RPMI8226 (cell line): ENCODE measurements around the gene PRKCQ.
"Not testable (repeated sequence)": the region's sequence is repeated elsewhere in the genome, so short reads cannot be mapped to it uniquely, and the experiment has no call there.

ENCODE experiments used
- DNase-seq: peaks from one replicate; pipeline ENCODE4 v3.0.0-alpha.2; 2015

The PRKCQ gene

DNA sequence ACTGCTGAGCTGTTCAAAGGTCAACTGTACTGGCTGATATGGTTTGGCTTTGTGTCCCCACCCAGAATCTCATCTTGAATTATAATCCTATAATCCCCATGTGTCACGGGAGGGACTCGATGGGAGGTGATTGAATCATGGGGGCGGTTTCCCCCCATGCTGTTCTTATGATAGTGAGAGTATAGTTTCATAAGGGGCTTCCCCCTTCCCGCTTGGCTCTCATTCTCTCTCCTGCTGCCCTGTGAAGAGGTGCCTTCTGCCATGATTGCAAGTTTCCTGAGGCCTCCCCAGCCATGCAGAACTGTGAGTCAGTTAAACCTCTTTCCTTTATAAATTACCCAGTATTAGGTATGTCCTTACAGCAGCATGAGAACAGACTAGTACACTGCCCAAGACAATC, 140.2 kb downstream of the PRKCQ start:
- not testable (repeated sequence) for DNase-seq

DNA sequence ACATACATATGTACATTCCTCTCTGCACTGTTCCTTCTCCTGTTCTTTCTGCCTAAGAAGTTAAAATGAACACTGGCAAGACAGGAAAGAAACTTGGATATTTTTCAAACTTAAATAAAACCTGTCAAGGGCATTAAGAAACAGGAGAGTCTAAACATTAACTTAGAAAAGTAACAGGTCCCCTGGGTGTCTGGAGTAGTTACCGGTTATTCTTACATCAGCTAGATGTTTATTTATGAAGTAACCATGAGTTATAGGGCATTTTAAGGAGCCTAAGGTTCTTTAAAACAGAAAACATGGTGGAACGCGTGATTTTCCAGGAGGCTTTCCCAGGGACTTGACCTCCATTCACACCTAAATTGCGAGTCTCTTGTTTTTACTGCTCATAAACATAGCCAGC, 148.2 kb downstream of the PRKCQ start:
- no peak for DNase-seq

DNA sequence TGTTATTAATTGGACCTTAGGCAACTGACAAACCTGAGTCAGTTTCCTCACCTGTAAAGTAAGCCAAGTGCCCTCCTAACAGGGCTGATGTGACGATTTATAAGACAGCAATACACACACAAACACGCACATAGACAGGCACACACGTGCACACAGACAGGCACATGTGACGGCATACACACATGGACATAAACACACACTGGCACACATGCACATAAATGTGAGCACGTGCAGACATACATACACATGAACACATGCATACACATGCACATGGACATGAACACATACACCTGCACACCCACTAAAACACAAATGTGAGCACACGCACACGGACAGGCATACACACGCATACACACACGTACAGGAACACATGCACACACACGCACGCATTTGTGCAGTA, 148.9 kb downstream of the PRKCQ start:
- DNase-seq, result no peak

DNA sequence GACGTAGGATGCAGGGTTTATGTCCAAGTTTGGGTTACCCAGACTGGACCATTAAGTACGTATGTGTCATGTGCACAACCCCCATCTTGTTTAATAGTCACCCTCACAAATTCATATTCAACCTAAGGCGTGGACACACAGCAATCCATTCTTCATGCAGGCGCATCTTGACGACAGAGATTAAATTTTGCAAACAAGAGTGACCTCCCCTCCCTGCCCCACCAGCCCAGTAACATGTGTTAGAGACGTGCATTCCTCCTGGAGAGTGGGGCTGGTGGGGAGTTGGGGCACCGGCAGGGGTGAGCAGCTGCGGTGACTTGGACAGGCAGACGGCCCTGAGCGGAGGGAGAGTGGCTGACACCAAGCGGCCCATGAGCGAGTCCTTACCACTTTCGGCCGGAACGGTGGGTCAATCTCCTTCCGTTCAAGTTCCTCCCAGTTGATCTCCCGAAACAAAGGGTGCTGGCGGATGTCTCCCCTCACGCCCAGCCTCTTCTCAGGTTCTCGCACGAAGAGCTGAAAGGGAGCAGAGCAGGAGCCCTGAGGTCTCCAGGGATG, 149.6 kb downstream of the PRKCQ start:
- DNase-seq, result no peak

DNA sequence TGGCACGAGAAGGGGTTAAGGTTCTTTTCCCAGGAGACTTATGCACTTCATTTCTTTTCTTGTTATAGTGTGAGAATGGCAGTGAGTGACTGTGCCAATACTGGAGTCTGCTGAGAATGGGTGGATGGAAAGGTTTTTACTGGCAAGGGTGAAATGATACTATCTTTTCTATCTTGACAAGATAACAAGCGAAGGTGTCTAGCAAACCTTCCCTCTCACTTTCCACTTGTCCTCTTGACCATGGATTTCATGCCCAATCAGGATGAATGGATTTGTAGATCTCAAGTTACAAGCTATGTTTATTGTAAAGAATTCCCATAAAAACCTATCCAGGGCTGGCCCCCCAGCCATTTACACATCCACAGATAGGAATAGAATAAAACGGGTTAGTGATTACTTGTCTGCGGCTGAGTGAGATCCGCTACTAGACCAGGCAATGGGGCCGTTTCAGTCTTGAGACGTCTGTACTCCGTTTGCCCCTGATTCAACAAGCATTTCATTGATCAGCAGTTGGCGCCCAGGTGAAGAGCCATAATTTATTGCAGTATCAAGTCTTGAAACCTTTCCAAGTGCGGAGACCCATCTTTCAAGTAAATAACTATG, 152.6 kb downstream of the PRKCQ start:
- DNase-seq, result no peak

DNA sequence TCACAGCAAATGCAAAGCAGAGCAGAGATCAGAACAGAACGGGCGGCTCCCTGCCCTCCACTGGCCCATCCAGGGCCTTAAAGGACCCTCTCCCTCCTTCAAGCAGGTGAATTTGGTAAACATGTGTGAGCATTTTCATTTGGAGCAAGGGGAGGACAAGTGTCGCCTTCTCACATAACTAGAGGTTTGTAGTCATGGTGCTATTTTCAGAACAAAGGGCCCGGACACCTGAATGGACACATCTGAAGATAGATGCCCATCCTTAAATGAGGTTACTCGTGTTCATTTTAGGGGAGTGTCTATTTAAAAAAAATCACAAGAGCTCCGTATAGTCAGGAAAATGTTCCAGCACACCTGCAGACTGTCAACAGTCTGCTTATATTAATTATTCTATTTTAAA, 153.8 kb downstream of the PRKCQ start:
- no peak for DNase-seq

DNA sequence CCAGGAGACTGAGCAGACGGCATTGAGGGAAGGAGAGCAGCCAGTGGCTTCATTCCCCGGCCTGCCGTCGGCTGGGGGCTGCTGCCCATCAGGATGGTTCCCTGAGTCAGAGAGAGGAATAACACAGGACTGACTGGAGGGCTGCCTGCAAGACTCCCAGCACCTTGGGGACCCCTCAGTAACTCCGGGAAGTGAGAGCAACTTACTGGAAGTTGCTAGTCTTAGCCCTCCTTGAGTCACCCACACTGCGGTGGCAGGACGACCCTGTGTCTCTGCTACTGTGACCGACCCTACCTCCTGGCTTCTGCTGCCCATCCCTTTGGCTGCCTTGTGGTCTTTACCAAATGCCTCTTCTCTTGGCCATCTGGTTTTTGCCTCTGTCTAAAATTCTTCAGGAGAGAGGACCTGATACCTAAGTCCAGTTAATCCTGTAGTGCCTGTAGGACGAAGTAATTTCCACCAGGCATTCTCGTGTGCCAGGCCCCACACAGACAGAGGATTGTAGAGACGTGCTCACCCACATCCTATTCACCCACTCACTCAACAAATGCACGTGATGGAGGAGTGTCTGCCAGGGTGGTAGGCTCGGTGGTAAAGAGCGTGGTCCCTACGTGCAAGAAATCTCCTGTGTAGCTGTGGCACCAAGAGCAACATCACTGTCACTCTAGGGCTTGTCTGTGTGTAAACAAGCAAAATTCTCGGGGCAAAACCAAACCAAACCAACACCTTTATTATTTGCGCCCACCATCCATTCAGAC, 156.5 kb downstream of the PRKCQ start:
- no peak for DNase-seq

DNA sequence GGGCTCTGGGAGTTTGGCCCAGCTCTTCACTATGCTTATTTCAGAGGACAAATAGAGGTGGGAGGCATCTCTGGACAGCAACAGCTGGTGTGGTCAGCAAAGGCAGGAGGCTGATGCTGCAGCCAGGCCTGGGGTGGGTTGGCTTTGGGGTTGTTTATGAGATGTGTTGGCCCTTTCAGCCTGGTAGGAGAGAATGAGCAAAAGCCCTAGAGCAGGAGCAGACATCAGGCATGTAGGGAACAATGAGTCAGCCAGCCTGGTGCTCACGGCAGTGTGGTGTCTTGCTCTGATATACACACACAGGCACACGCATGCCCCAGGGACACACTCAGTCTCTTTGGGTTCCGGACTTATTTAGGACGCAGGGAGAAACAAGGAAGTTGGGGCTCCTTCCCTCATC, 157.1 kb downstream of the PRKCQ start:
- no peak for DNase-seq

DNA sequence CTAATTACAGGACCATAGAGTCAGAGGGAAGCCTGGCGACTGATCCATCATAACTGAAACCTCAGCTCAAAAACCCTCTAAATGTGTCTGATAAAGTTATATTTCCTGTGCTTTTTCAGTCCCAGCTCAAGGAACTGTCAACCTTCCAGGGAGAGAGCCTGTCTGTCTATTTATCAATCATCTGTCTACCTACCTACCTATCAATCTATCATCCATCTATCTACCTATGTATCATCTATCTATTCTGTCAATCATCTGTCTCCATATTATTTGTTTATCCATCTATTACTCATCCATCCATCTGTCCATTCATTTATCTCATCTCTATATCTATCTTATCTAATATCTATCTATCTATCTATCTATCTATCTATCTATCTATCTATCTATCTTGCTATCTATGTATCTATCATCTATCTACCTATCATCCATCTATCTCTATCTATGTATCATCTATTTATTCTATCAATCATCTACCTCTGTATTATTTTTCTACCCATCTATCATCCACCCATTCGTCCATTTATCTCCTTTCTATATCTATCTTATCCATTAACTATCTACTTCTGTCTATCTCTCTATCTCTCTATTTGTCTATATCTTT, 161.4 kb downstream of the PRKCQ start:
- no peak for DNase-seq

DNA sequence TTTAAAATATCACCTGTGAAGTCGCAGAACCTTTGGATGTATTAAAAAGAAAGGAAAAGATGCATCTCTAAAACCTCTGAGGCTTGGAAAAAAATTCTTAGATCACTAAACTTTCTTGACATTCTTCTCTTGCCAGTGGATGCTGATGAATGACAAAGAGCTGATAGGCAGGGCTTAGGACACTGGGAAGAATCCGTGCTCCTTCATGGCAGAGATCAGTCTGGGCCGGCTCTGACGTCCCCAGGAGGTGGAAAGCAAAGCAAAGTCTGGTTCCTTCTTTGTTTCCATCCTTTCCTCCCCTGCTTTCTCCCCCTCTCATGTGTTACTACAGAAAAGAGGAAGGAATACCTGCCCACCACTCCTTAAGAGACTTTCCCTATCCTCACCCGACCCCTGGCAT, 161.9 kb downstream of the PRKCQ start:
- no peak for DNase-seq

DNA sequence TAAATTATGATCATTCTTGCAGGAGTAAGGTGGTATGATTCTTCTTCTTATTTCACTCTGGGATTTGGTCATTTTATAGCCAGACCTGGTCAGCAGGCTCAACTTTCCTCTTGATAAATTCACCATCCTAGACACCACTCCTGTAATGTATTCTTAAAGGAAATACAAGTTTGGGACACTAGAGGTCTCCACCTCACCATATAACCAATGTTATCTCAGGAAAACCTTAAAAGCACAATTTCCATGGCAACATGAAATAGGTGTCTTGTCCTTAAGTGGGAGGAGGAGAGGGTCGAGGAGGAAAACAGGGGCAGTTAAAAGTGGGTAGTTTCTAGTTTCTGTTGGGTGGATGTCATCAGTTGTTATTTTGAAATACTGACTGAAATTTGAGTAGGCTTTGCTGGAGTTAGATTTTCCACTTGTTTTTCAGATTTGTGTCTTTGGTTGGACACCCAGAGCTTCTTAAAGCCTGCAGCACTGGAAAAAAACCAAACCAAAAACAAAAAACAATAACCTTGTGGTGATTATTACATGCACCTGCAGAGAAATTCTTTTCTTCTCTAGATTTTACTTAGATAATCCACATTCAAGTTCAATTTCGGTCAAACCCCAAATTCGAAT, 163.1 kb downstream of the PRKCQ start:
- peak; percentile 51 for DNase-seq

DNA sequence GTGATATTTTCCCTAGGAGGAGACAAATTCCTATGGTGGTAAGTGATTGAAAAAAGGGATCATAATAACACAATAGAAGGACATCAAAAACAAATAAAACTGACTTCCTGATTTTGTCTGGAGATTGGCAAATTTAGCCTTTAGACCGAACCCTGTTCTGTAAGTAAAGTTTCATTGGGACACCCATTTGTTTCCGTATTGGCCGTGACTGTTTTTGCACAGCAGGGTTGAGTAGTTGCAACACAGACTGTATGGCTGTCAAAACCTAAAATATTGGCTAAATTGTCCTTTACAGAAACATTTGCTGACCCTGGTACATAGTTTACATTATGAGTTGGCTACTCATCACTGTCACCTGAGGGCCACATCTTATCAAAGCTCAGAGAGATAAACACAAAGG, 168.6 kb downstream of the PRKCQ start:
- DNase-seq, result no peak

DNA sequence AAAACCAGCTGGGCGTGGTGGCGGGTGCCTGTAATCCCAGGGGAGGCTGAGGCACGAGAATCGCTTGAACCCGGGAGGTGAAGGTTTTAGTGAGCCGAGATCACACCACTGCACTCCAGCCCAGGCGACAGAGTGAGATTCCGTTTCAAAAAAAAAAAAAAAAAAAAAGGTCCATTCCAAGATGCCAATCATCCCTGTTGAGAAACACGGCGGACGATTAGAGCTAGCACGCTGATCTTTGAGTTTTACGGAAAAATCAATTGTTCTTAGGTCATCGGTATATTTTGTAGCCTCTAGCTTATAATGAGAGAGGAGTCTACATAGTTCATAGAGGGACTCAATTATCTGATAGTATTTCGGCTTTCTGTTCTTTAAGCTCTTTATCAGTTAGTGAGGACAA, 169.2 kb downstream of the PRKCQ start:
- no peak for DNase-seq

DNA sequence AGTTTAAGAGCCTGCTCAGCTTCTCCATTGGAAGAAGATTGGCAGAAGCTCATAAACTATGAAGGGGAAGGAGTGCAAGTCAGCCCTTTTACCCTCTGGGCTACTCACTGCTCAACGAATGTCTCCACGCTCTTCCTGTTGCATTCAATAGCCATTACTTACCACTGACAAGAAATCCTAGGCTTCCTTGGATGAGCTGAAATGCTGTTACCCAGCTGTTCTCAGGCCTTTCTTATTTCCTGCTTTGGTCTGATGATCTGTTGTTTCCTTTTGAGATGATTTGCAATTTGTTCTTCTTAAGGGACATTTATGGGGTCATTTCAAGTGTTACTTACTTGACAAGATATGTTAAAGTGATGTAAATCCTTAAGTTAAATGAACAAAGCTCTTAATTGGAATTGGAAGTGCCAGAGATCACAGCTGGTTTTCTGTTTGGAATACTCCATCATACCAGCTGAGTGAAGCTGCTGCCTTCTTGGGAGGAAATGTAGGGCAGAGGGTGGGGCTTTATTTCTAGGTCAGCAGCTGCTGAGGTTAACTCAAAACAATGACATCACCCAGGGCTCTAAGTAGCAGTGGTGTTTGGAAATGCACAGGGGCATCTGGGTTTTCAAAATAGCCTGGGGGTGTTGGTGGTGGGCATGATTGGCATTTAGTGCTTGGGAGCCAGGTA, 170.0 kb downstream of the PRKCQ start:
- DNase-seq, result no peak

DNA sequence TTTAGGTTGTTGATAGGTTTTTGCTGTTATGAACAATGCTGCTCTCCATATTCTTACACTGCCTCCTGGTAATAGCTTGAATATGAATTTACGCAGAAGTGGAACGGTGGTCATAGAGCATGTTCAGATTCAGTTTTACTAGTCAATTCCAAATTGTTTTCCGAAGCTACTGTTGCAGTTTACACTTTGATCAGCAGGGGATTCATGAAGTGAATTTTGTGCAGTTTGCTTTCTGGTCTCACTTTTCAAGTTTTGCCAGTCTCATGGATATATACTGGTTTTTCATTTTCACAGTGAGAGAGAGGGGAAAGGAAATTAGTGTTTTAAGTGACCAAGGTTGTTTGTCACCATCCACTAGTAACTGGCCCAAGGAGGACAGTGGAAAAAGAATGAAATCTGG, 171.3 kb downstream of the PRKCQ start:
- DNase-seq, result no peak

DNA sequence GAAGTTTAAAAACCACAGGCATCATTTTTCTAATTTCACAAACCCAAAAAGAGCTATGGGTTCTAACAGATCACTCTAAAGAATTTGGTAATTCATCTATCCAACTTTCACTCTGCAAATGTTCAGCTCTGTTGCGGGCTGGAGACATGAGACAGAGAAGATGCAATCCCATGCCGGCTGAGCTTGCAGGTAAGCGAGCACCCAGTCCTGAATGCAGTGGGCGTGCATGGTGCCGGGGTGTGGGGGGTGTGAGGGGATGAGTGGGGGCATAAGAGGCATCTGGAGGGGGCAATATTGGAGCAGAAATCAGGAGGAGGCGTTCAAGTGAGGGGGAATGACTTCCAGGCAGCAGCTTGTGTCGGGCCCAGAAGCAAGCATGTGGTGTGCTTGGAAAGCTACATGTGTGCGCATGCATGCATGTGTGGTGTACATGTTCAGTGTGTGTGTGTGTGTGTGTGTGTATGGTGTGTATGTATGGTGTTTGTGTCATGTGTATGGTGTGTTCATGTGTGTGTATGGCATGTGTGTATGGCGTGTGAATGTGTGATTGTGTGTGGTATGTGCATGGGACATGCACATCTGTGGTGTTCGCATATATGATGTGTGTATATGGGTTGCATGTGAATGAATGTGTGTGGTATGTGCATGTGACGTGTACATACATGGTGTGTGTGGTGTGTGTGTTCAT, 172.9 kb downstream of the PRKCQ start:
- no peak for DNase-seq

DNA sequence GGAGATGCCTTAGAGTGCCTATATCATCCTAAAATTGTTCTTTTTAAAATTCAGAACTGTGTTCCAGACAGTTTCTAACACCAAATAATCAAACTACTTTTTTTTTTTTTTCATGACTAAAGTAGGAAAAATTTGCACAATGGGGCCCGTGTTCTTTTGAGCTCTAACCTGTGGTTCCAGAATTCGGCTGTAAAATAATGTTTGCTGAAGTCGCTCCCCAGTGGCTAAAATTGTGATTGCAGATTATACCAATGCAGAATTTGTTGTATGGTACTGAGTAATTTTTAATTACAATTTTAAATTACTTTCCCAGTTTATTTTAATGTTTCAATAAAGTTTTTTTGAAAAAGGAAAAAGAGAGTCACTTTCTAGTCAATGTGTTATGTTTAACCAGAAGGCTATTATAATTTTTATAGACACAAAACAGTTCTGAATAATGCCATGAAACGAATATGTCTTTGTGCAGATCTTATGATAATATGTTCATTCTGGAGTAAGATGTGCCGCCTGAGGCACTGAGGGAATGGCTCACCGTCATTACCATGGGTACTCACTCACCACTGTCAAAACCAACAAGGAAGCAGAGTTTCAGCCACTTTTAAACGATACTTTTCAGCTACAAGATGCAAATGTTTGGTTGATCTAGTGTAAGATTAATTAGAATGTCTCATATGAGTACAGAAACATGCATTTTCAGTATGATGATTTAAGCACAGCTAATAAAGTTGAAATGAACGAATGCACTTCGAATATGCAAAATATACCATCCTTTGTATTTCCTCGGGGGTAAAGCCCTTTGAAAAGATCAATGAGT, 173.6 kb downstream of the PRKCQ start:
- DNase-seq, result peak; percentile 52

DNA sequence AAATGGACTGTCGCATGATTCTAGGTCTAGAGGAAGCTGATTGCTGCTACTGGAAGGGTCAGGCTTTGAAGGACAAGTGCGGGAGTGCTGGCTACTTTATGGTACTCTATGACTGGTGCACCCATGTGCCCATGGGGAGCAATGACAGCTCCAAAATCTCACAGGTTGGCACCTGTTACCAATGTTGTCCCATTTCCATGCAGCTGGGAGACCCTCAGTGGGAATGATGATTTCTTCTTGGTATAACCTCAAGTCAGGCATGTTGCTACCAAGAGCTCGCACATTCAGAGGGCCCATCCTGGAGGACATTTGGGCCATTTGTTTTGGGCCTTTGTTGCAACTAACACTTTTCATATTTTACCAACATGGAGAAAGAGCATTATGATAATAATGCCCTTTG, 174.4 kb downstream of the PRKCQ start:
- no peak for DNase-seq

DNA sequence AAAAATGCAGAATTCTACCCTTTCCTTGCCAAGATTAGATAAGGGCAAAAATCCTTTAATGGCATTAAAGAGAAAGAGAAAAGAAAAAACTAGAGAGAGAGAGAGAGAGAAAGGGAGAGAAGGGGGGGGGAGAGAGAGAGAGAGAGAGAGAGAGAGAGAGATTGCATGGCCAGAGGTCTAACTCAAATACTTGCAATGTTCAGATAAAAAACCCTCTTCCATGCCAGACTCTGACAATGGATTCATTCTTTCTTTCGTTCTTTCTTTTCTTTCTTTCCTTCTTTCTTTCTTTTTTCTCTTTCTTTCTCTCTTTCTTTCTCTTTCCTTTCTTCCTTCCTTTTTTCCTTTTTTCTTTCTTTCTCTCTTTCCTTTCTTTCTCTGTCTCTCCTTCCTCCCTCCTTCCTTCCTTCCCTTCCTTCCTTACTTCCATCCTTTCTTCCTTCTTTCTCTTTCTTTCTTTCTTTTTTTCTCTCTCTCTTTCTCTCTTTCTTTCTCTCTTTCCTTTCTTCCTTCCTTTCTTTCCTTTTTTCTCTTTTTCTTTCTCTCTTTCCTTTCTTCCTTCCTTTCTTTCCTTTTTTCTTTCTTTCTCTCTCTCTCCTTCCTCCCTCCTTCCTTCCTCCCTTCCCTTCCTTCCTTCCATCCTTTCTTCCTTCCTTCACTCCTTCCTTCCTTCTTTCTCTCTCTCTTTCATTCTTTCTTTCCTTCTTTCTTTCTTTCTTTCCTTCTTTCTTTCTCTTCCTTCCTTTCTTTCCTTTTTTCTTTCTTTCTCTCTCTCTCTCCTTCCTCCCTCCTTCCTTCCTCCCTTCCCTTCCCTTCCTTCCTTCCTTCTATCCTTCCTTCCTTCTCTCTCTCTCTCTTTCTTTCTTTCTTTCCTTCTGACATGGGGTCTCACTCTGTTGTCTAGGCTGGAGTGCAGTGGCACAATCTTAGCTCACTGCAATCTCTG, 175.7 kb downstream of the PRKCQ start:
- no peak for DNase-seq

DNA sequence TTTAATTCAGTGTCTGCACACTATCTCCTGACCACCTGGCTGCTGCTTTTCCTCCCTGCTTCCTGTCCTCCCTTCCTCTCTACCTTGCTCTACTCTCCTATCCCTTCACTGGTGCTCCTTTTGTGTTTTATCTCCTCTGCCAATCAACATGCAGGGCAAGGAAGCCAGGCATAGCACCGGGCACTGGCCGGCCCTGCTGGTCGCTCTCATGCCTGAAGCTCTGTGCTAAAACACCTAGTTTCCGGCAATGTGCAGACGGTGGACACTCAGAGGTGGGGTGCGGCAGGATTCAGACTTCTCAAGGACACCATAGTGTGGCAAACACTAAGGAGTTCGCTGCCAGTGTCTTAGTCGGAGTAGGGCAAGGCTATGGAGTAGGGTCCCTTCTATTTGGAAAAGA, 177.1 kb downstream of the PRKCQ start:
- DNase-seq, result no peak

DNA sequence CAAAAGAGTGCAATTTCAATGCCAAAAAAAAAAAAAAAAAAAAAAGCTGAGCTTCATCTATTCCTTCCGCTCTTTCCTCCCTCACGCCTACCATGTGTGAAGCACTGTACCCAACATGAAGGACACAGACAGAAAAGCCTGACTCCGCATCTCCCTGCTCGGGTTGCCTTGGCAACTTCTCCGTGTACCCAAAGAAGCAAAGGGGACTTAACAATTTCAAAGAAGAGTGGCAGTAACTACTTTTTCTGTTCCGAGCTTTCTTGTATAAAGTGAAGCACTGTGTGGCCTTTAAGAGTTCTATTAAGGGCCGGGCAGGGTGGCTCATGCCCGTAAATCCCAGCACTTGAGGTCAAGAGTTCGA, 177.7 kb downstream of the PRKCQ start:
- no peak for DNase-seq
